NCI-H748 treated with DMSO at 0.1 percent for 48 hours (cell line): ENCODE data around the gene KIAA0586.
"Not testable (repeated sequence)": the region's sequence is repeated elsewhere in the genome, so short reads cannot be mapped to it uniquely, and the experiment has no call there.

ENCODE experiments used
- DNase-seq: peaks from one replicate; lab custom pipeline; 2025; lab: John Stamatoyannopoulos, UW

Gene KIAA0586

DNA sequence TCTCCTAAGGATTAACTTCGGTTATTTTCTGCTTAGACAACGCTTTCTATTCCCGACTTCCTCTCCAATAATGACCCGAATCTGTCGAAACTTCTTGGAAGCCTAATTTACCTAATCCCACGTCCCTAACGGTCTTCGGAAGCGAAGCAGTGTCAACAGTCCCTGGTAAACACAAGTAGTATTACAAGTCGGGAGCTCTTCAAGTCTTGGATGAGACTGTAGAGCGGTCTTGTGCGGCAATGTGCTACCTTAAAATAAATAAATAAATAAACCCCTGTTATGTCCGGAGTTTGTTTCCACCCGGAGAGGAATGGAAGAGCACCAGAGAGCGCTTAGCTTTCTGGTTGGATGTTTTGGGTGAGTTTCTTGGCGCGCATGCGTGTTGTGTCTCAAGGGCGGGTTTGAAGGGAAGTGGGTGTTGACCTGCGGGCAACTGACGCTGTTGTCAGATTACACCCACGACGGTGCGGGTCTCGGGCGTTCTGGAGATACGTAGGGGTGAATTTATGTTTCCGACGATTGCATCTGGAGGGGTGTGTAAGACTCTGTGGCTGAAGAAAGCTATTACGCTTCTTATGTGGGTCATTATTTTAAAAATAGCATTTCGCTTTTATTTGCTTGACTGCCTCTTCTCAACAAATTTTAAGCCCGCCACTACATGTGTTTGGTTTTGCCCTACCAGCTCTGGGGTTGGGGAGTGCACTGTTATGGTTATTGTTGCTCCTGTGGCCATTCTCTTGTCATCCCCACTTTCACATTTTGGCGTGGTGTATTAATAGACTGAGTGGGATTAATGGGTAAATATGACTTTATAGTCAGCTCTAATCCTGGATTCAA lies at the start of gene KIAA0586, which contains the start of gene TIMM9:
KIAA0586 (plus strand) TSS at position 439 of the 837 bp plus-strand sequence. CDS start 546 bp downstream, outside the sequence.
TIMM9 (minus strand) TSS at position 251 of the 837 bp plus-strand sequence. CDS start 15,586 bp downstream, outside the sequence.
- DNase-seq = peak; percentile 98

- no peak for DNase-seq
Observed at GRCh38 chr14:58390830-58391229, 36.7 kb upstream of the KIAA0586 start.

GRCh38 chr14:58395562-58395811 lies 32.0 kb upstream of the KIAA0586 start:
- DNase-seq = no peak

DNA sequence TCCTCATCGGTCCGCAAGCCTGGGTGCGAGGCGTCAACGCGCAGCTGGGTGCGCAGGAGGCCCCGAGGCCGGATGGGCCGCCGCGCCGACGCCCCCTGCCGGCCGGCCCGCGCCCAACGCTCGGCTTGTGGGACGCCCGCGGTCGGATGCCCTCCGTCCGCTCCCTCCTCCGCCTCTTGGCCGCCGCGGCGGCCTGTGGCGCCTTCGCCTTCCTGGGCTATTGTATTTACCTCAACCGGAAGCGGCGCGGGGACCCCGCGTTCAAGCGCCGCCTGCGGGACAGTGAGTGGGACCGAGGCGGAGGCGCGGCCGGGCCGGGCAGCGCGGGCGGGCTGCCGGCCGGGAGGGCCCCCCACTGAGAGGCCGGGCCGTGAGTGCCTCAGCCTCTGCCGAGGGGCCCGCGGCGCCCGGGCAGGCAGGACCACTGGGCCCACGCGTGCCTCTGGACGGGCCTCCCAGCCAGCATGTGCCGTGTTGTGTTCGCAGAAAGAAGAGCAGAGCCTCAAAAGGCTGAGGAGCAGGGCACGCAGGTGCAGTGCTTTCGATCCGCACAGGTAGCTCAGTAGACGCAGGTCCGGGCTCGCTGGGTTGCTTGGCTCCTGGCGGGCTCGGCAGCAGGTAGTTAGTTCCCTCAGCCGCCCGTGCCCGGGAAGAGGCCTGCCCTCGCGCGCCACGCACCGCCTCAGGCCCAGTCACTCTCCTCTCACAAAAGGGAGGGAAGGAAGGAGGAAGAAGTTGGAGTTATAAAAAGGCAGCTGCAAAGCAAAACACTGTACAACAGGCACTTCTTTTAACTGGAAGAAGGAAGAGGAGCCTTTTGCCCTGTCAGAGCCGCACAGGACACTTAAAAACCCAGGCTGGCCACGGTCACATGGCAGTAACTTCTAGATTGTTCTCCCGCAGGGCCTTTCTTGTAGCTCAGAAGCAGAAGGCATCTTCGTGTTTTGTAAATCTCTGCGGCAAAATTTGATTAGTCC lies 31.4 kb upstream of the KIAA0586 start, which contains the start of gene TOMM20L:
TOMM20L (plus strand) TSS at position 119 of the 977 bp plus-strand sequence; CDS start at position 147, 28 bp downstream.
- DNase-seq = peak; percentile 57

DNA sequence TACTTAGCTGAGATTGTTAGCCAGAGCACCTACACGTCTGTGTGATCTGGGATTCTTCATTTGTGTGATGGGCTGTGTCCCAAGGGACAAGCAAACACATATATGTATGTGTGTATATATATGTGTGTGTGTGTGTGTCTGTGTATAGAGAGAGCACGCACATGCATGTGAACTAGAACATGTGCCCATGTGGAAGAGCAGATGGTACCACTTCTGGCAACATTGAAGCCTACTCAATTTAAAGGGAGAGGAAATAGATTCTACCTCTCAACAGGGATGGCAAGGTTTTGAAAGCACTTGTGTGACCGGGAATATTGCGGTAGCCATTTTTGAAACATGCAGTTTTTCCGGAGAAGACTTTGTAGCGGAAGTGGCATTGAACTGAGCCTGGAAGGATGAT lies 30.4 kb upstream of the KIAA0586 start:
- no peak for DNase-seq

GRCh38 chr14:58398495-58398894 lies 29.0 kb upstream of the KIAA0586 start:
- no peak for DNase-seq

GRCh38 chr14:58398895-58399294 lies 28.6 kb upstream of the KIAA0586 start:
- DNase-seq = no peak

GRCh38 chr14:58401587-58401986 lies 25.9 kb upstream of the KIAA0586 start:
- DNase-seq = no peak

DNA sequence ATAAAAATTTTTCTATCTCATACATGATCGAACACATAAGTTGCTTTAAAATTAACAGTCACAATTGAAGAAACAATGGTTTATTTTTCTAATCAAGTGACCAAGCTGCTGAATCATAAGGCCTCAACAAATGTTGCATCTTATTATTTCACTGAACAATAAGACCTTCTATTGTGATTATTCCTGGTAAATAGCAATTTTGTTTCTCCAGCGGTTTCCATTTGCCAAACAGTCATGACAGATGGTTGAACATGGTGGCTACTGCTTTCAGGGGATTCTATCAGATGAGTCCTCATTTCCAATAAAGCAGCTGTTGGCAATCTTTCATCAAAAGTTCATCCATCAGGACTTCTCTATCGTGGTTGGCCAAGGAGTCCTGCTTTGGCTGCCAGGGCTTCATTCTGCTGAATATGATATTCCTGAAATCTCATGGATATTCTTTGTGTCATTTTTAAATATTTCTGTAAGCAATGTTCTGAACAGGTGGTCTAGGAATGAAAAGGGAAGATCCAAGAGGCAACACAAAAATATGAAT lies 18.8 kb upstream of the KIAA0586 start:
- DNase-seq = no peak

- DNase-seq = no peak
Observed at GRCh38 chr14:58414845-58415244, 12.7 kb upstream of the KIAA0586 start.

GRCh38 chr14:58415636-58416547 lies 11.6 kb upstream of the KIAA0586 start:
- no peak for DNase-seq

DNA sequence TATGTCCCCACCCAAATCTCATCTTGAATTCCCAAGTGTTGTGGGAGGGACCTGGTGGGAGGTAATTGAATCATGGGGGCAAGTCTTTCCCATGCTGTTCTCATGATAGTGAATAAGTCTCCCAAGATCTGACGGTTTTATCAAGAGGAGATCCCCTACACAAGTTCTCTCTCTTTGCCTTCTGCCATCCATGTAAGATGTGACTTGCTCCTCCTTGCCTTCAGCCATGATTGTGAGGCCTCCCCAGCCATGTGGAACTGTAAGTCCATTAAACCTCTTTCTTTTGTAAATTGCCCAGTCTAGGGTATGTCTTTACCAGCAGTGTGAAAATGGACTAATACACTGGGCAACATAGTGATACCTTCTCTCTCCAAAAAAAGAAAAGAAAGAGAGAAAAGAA lies 10.6 kb upstream of the KIAA0586 start:
- DNase-seq = not testable (repeated sequence)

DNA sequence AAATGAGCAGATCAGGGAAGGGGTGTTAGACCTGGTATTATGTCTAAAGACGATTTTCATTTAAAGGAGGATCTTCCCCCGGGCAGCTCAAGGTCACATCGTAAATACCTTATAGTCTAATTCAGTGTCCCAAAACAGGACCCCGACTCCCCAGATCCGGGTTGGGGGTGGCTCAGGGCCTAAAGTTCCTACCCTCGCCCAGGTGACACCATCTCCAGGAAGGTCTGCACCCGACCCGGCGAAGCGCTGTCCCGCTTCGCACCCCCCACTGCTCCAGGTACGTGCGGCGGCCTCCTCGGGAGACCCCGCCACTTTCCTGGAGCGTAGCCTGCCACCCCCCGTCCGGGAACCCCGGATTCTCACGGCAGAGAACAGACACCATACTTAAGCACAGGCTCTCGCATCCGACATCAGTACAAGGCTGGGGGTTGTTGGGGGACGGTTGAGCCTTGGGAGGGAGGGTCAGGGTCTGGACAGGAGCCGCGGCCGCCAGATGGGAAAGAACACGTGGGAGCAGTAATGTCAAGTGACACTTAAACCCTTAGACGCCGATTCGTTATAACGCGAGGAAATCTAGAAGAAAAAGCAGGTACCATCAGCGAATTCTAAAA lies 744 bp upstream of the KIAA0586 start:
- peak; percentile 55 for DNase-seq

DNA sequence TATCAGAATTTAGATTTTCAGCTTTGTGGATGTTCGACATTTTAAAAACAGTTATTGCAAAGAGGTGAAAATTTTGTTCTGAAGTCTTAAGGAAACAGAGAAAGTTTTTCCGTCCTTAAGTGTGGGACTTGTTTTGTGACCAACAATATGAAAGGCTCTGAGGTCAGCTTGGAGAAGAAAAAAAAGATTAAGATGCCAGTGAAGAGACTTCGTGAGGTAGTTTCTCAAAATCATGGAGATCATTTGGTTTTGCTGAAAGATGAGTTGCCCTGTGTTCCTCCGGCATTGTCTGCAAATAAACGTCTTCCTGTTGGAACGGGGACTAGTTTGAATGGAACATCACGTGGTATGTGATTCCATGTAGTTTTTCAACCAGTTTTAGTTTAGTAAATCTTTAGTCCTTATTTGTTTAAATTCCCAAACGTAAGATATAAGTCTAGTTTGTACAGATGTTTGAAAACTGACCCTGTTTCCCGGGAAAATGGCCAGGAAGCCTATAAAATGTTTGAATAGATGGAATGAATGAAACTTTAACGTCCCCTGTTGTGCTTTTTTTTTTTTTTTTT lies 682 bp downstream of the KIAA0586 start:
- DNase-seq = peak; percentile 71

DNA sequence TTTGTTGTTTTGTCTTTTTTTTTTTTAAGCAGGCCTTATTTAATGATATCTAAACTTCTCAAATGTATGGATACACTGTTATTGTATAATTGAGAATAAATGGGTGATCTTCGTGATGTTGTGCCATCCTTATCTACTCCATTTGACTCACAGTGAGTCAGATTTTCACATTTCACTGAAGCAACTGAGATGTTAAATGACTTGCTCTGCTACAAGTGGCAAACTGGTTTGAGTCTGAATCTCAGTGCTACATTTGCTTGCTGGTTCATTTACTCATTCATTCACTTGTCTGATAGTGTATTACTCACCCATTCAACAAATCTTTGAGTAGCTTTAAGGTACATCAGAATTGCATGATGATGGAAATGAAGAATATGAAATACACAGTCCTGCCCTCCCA lies 2.6 kb downstream of the KIAA0586 start:
- DNase-seq = no peak

DNA sequence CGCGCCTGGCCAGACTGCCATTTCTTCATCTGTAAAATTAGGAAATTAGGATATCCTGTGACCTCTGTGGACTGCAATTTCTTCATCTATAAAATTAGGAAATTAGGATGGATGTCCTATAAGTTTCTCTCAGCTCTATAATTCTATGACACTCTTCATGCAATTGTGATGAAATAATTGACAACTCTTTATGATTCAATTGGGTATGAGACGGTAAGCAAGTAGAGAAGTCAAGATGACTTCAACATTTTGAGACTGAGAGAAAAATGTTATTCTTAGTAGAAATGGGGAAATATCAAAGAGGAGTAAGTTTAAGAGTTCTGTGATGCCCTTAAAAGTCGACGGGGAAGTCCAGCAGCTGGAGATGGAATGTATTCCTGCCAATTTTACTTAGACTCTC lies 12.0 kb downstream of the KIAA0586 start:
- no peak for DNase-seq

DNA sequence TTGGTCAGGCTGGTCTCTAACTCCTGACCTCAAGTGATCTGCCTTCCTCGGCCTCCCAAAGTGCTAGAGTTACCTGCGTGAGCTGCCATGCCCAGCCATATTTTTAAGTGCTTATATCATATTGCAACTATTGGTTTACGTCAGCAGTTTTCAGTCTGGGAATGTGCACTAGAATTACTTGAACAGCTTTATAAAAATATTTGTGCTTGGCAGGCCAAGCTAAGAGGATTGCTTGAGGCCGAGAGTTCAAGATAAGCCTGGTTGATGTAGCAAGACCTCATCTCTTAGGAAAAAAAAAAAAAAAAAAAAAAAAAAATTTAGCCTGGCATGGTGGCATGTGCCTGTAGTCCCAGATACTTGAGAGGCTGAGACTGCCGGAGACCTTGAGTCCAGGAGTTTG lies 17.1 kb downstream of the KIAA0586 start:
- no peak for DNase-seq

- no peak for DNase-seq
Observed at GRCh38 chr14:58455593-58456265, 28.2 kb downstream of the KIAA0586 start.

GRCh38 chr14:58460772-58461171 lies 33.3 kb downstream of the KIAA0586 start:
- no peak for DNase-seq

GRCh38 chr14:58463147-58463546 lies 35.6 kb downstream of the KIAA0586 start:
- no peak for DNase-seq
